IMR-90 (cell line): Measurements from ENCODE around the gene NMNAT3. TPM values are rescaled to one million over a fixed set of nuclear protein-coding genes. Genes with fewer than 3 reads are reported as not detected.

Source experiments
- ATAC-seq: fragments of 200-7000 bp; cut with Tn5 transposase; 2 replicates; pipeline ENCODE4 v1.9.1; 2020; ENCODE audit warnings: low read depth, mild to moderate bottlenecking, moderate library complexity
- BruUV-seq: library from RNA; stranded (reverse); fragments of 400-500 nt; replicated peaks from 2 replicates; lab custom pipeline; 2021; lab: Mats Ljungman, UMichigan
- CTCF ChIA-PET: fragments of 300-600 bp; formaldehyde crosslinking; extraction: SDS; loops from one replicate; lab custom pipeline; 2021; ENCODE audit warnings: antibody characterized with exemption; lab: Yijun Ruan, JAX
- POLR2A ChIA-PET: fragments of 300-600 bp; sonication (Branson Sonifier 250); formaldehyde crosslinking; loops from one replicate; lab custom pipeline; 2022; ENCODE audit warnings: antibody characterized with exemption; ENCODE audit not compliant: unreplicated experiment; lab: Charles Lee
- DNase-seq: peaks from one replicate; pipeline ENCODE4 v3.0.0; 2013
- H2AFZ ChIP-seq: replicated peaks from 2 replicates; pipeline ENCODE3; 2013; ENCODE audit warnings: low read length, mild to moderate bottlenecking; ENCODE audit not compliant: poor library complexity
- H2AK5ac ChIP-seq: 2 replicates; pipeline ENCODE4 v1.6.1; 2013; ENCODE audit warnings: low read depth, low read length, inconsistent platforms
- H2AK9ac ChIP-seq: replicated peaks from 2 replicates; pipeline ENCODE3; 2013; ENCODE audit warnings: mild to moderate bottlenecking, low read depth, low read length, moderate library complexity; ENCODE audit not compliant: poor library complexity
- H2BK120ac ChIP-seq: 2 replicates; pipeline ENCODE4 v1.6.1; 2013; ENCODE audit warnings: low read depth, low read length, inconsistent platforms
- H2BK15ac ChIP-seq: 3 replicates; pipeline ENCODE4 v1.6.1; 2013; ENCODE audit warnings: low read depth, low read length, inconsistent platforms
- H2BK20ac ChIP-seq: 2 replicates; pipeline ENCODE4 v1.6.1; 2013; ENCODE audit warnings: low read depth, mild to moderate bottlenecking, inconsistent platforms, low read length, moderate library complexity
- H2BK5ac ChIP-seq: 2 replicates; pipeline ENCODE4 v1.6.1; 2013; ENCODE audit warnings: mild to moderate bottlenecking, low read depth, low read length, inconsistent platforms; ENCODE audit not compliant: poor library complexity, severe bottlenecking
- H3K14ac ChIP-seq: replicated peaks from 2 replicates; pipeline ENCODE4 v1.6.1; 2013; ENCODE audit warnings: low read depth, low read length, inconsistent platforms
- H3K18ac ChIP-seq: 2 replicates; pipeline ENCODE4 v1.6.1; 2013; ENCODE audit warnings: low read depth, low read length, control low read depth
- H3K23ac ChIP-seq: 2 replicates; pipeline ENCODE4 v1.6.1; 2013; ENCODE audit warnings: low read depth, low read length, inconsistent platforms
- H3K27ac ChIP-seq: 2 replicates; pipeline ENCODE4 v1.5.1; 2013; ENCODE audit warnings: mild to moderate bottlenecking, control low read depth, low read length; ENCODE audit not compliant: insufficient read depth
- H3K27me3 ChIP-seq: 2 replicates; pipeline ENCODE4 v1.6.1; 2013; ENCODE audit warnings: low read length; ENCODE audit not compliant: control insufficient read depth, insufficient read depth
- H3K36me3 ChIP-seq: 2 replicates; pipeline ENCODE4 v1.6.1; 2013; ENCODE audit warnings: low read length, mixed read lengths; ENCODE audit not compliant: control insufficient read depth, insufficient read depth
- H3K4ac ChIP-seq: 2 replicates; pipeline ENCODE4 v1.6.1; 2013; ENCODE audit warnings: low read depth, low read length, inconsistent platforms
- H3K4me1 ChIP-seq: 2 replicates; pipeline ENCODE4 v1.6.1; 2013; ENCODE audit warnings: low read length, mixed read lengths; ENCODE audit not compliant: control insufficient read depth, insufficient read depth
- H3K4me2 ChIP-seq: 2 replicates; pipeline ENCODE4 v1.6.1; 2013; ENCODE audit warnings: low read depth, mild to moderate bottlenecking, control low read depth, low read length, moderate library complexity
- H3K4me3 ChIP-seq: 2 replicates; pipeline ENCODE4 v1.5.1; 2013; ENCODE audit warnings: low read depth, mild to moderate bottlenecking, control low read depth, low read length, moderate library complexity; ENCODE audit not compliant: insufficient read depth
- H3K56ac ChIP-seq: 2 replicates; pipeline ENCODE4 v1.6.1; 2013; ENCODE audit warnings: low read length, inconsistent platforms; ENCODE audit not compliant: insufficient read depth; ENCODE audit errors: extremely low read depth
- H3K79me1 ChIP-seq, 2 experiments: 2 replicates each; pipeline ENCODE4 v1.6.1; 2013; ENCODE audit warnings: low read length in 2 of 2, inconsistent platforms in 1 of 2, low read depth in 1 of 2
- H3K9ac ChIP-seq: 2 replicates; pipeline ENCODE4 v1.6.1; 2013; ENCODE audit warnings: low read depth, low read length, control low read depth
- H3K9me1 ChIP-seq: 2 replicates; pipeline ENCODE4 v1.6.1; 2013; ENCODE audit warnings: low read length, inconsistent platforms; ENCODE audit not compliant: insufficient read depth
- H3K9me3 ChIP-seq: 2 replicates; pipeline ENCODE4 v1.6.1; 2013; ENCODE audit warnings: low read length; ENCODE audit not compliant: control insufficient read depth, insufficient read depth
- H4K20me1 ChIP-seq: 2 replicates; pipeline ENCODE4 v1.6.1; 2013; ENCODE audit warnings: low read length, inconsistent platforms; ENCODE audit not compliant: insufficient read depth
- H4K5ac ChIP-seq: 2 replicates; pipeline ENCODE4 v1.6.1; 2013; ENCODE audit warnings: mild to moderate bottlenecking, low read depth, low read length, control low read depth
- H4K8ac ChIP-seq, 2 experiments: 2 replicates each; pipeline ENCODE4 v1.6.1; 2013; ENCODE audit warnings: low read depth in 2 of 2, low read length in 2 of 2, control low read depth in 1 of 2, inconsistent platforms in 1 of 2
- H4K91ac ChIP-seq: 2 replicates; pipeline ENCODE4 v1.6.1; 2013; ENCODE audit warnings: low read depth, low read length, inconsistent platforms; ENCODE audit not compliant: insufficient read depth
- MAFK ChIP-seq: IDR thresholded peaks from 2 replicates; pipeline ENCODE4 v1.6.1; 2012; ENCODE audit warnings: low read depth, low read length, improper control_type of control experiment
- WGBS, 2 experiments: methylation state at CpG; one replicate each; pipeline versions ENCODE4 v1.1.5 to v1.1.7; 2013; ENCODE audit warnings: missing lambda C conversion rate in 2 of 2; ENCODE audit not compliant: insufficient read length in 1 of 2; ENCODE audit errors: extremely low coverage in 2 of 2; 5-methylcytosine and 5-hydroxymethylcytosine counted together
- dilution Hi-C: fragments of 300-500 bp; cut with HindIII; formaldehyde crosslinking; loops from one replicate; pipeline ENCODE4 v1.14.3; 2018; ENCODE audit warnings: low sequenced_read_pairs; ENCODE audit not compliant: unreplicated experiment
- in situ Hi-C: fragments of 300-500 bp; cut with MboI; formaldehyde crosslinking; loops from 3 replicates; pipeline ENCODE4 v1.14.3; 2019; ENCODE audit warnings: low sequenced_read_pairs, inconsistent platforms, mixed read lengths
- intact Hi-C: fragments of 100-400 bp; cut with micrococcal nuclease; formaldehyde crosslinking; loops from 2 replicates; pipeline ENCODE4 v1.10.0; 2022
- polyA plus RNA-seq, 3 experiments: library from polyadenylated mRNA; depleted of rRNA; stranded (reverse); fragments of >200 nt; gene quantifications; 2 replicates each; pipeline ENCODE4 v1.2.3, GENCODE V29; 2012; ENCODE audit warnings: low replicate concordance in 1 of 3
- total RNA-seq: library from RNA; depleted of rRNA; stranded (reverse); fragments of >200 nt; gene quantifications from 2 replicates; pipeline ENCODE4 v1.2.3, GENCODE V29; 2012
- TF ChIP-seq, protein P1 (sequence below): conservative IDR thresholded peaks from 2 replicates; pipeline ENCODE4 v1.5.1; 2012; ENCODE audit warnings: mild to moderate bottlenecking, low read depth, low read length, improper control_type of control experiment

The NMNAT3 gene
- total and polyA plus RNA-seq, 2 of the 4 experiments (the other 2 are of a cell fraction), result 0.12 to 0.36 TPM

DNA sequence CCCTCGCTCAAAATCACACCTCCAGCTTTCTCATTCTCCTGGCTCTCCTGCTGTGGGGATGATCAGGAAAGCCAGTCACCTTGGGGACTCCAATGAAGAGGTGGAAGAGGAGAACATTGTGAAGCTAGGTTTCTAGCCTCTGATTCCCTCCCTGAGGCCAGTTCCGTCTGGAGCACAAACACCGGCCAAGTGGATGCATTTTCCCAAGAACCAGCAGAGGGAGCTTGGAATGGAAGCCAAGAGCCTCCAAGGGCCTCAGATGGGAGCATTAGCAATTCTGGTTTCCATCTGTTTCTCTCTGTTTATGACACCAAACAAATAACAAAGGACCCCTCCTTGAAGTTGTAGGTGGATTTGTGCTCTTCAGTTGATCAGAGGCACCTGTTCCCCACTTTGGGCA lies 40.6 kb upstream of the NMNAT3 start:
- H2BK5ac ChIP-seq, result no peak overlapping the region
- H3K9ac ChIP-seq, result no peak overlapping the region
- DNase-seq (peak; percentile 3), ATAC-seq (no peak)
- H2BK20ac ChIP-seq, result no peak overlapping the region
- dilution Hi-C loops, result no loop called here
- no peaks in the 10 kb centered on the region for H4K20me1 ChIP-seq
- no peak overlapping the region for H4K8ac ChIP-seq
- no peak overlapping the region for H3K56ac ChIP-seq
- H3K4me2 ChIP-seq, result no peak overlapping the region
- H3K4me3 ChIP-seq, result no peak overlapping the region
- no TSS peak for BruUV-seq
- no peak overlapping the region for H2BK15ac ChIP-seq
- H2AK5ac ChIP-seq, result no peak overlapping the region
- H3K27ac ChIP-seq, result no peak overlapping the region
- H3K9me3 ChIP-seq, result no peaks in the 10 kb centered on the region
- intact Hi-C loops, result no loop called here
- no peak overlapping the region for H3K18ac ChIP-seq
- H4K91ac ChIP-seq, result no peak overlapping the region
- TF ChIP-seq, protein P1, sequence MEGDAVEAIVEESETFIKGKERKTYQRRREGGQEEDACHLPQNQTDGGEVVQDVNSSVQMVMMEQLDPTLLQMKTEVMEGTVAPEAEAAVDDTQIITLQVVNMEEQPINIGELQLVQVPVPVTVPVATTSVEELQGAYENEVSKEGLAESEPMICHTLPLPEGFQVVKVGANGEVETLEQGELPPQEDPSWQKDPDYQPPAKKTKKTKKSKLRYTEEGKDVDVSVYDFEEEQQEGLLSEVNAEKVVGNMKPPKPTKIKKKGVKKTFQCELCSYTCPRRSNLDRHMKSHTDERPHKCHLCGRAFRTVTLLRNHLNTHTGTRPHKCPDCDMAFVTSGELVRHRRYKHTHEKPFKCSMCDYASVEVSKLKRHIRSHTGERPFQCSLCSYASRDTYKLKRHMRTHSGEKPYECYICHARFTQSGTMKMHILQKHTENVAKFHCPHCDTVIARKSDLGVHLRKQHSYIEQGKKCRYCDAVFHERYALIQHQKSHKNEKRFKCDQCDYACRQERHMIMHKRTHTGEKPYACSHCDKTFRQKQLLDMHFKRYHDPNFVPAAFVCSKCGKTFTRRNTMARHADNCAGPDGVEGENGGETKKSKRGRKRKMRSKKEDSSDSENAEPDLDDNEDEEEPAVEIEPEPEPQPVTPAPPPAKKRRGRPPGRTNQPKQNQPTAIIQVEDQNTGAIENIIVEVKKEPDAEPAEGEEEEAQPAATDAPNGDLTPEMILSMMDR, result peak; percentile 19; the same call in 1 of the 2 replicates
- no peak for TF ChIP-seq MAFK
- POLR2A ChIA-PET, result no interaction called here
- H3K14ac ChIP-seq, result no peak overlapping the region
- CTCF ChIA-PET, result interaction anchor here (0.6 kb wide), 1 partner anchor 67 kb away, joined by 3 read pairs; no protein-coding TSS in a partner anchor
- H3K9me1 ChIP-seq, result no peaks in the 10 kb centered on the region
- H3K23ac ChIP-seq, result no peak overlapping the region
- in situ Hi-C loops, result no loop called here
- no peaks in the 10 kb centered on the region for H3K36me3 ChIP-seq
- H2AK9ac ChIP-seq, result no peak overlapping the region
- no CpG with 5 or more reads among the region's 3 CpGs for WGBS, 2 experiments
- H3K79me1 ChIP-seq, result no peaks in the 10 kb centered on the region
- H4K5ac ChIP-seq, result no peak overlapping the region
- no peaks in the 10 kb centered on the region for H3K27me3 ChIP-seq
- H2BK120ac ChIP-seq, result no peak overlapping the region
- H2AFZ ChIP-seq, result no peak overlapping the region
- H3K4ac ChIP-seq, result no peak overlapping the region
- no peaks in the 10 kb centered on the region for H3K4me1 ChIP-seq
